HEK293T (cell line): ENCODE measurements around the gene CTDSPL.

Source experiments
- CTCF ChIA-PET: fragments of 350-600 bp; formaldehyde crosslinking; extraction: SDS; loops from one replicate; lab custom pipeline; 2021; ENCODE audit warnings: antibody characterized with exemption, inconsistent platforms; lab: Yijun Ruan, JAX
- POLR2A ChIA-PET: fragments of 350-600 bp; formaldehyde crosslinking; extraction: SDS; loops from one replicate; lab custom pipeline; 2020; ENCODE audit warnings: antibody characterized with exemption, inconsistent platforms; lab: Yijun Ruan, JAX
- DNase-seq: peaks from one replicate; pipeline ENCODE4 v3.0.0; 2012; ENCODE audit warnings: mixed read lengths; ENCODE audit errors: extremely low spot score
- ARNT ChIP-seq: fragments of 450-650 bp; IDR thresholded peaks from 2 replicates; pipeline ENCODE4 v1.6.1; 2017; ENCODE audit warnings: mild to moderate bottlenecking
- BHLHE40 ChIP-seq: fragments of 450-650 bp; IDR thresholded peaks from 2 replicates; pipeline ENCODE4 v1.6.1; 2016; ENCODE audit warnings: mild to moderate bottlenecking, moderate library complexity, borderline replicate concordance
- CTBP1 ChIP-seq: fragments of 450-650 bp; IDR thresholded peaks from 2 replicates; pipeline ENCODE4 v1.6.1; 2016; ENCODE audit warnings: borderline replicate concordance
- ELF4 ChIP-seq: fragments of 450-650 bp; IDR thresholded peaks from 2 replicates; pipeline ENCODE4 v1.6.1; 2017; ENCODE audit warnings: antibody characterized with exemption
- FOXA1 ChIP-seq: fragments of 450-650 bp; IDR thresholded peaks from 2 replicates; pipeline ENCODE4 v1.6.1; 2016; ENCODE audit warnings: mild to moderate bottlenecking
- FOXK2 ChIP-seq: fragments of 450-650 bp; IDR thresholded peaks from 2 replicates; pipeline ENCODE4 v1.6.1; 2016; ENCODE audit warnings: mild to moderate bottlenecking
- FOXM1 ChIP-seq: fragments of 450-650 bp; IDR thresholded peaks from 2 replicates; pipeline ENCODE4 v1.6.1; 2017; ENCODE audit warnings: mild to moderate bottlenecking, borderline replicate concordance
- HDGF ChIP-seq: fragments of 450-650 bp; IDR thresholded peaks from 2 replicates; pipeline ENCODE4 v1.6.1; 2017; ENCODE audit warnings: antibody characterized with exemption, borderline replicate concordance
- L3MBTL2 ChIP-seq: fragments of 450-650 bp; conservative IDR thresholded peaks from 2 replicates; pipeline ENCODE4 v1.6.1; 2016; ENCODE audit warnings: mild to moderate bottlenecking
- LEF1 ChIP-seq: fragments of 450-650 bp; IDR thresholded peaks from 2 replicates; pipeline ENCODE4 v1.6.1; 2017; ENCODE audit warnings: mild to moderate bottlenecking, borderline replicate concordance
- NFRKB ChIP-seq: fragments of 450-650 bp; IDR thresholded peaks from 2 replicates; pipeline ENCODE4 v1.6.1; 2016; ENCODE audit warnings: mild to moderate bottlenecking, moderate library complexity
- PKNOX1 ChIP-seq: fragments of 450-650 bp; IDR thresholded peaks from 2 replicates; pipeline ENCODE4 v1.6.1; 2016
- SP1 ChIP-seq: fragments of 450-650 bp; IDR thresholded peaks from 2 replicates; pipeline ENCODE4 v1.6.1; 2017
- SUZ12 ChIP-seq: fragments of 450-650 bp; IDR thresholded peaks from 2 replicates; pipeline ENCODE4 v1.6.1; 2016; ENCODE audit warnings: mild to moderate bottlenecking
- TARDBP ChIP-seq: fragments of 450-650 bp; IDR thresholded peaks from 2 replicates; pipeline ENCODE4 v1.6.1; 2016
- ZNF384 ChIP-seq: fragments of 450-650 bp; IDR thresholded peaks from 2 replicates; pipeline ENCODE4 v1.6.1; 2016

Gene CTDSPL

GRCh38 chr3:37973246-37974054 is 111.8 kb downstream of the CTDSPL start:
- TF ChIP-seq FOXM1 (no peak), HDGF (no peak), TARDBP (no peak), ZNF384 (no peak), BHLHE40 (no peak), PKNOX1 (no peak), ARNT (no peak), L3MBTL2 (no peak), SP1 (no peak), NFRKB (no peak), SUZ12 (no peak), FOXK2 (no peak), FOXA1 (no peak), ELF4 (no peak), CTBP1 (no peak), LEF1 (no peak)
- POLR2A ChIA-PET = interaction anchor here (1.2 to 1.7 kb wide), 2 partner anchors 23 to 191 kb away, joined by 3 to 6 read pairs; partner anchors contain the start of gene OXSR1
- DNase-seq = no peak
- CTCF ChIA-PET = interaction anchor here (1.2 to 2.0 kb wide), 3 partner anchors 11 to 30 kb away, joined by 4 to 19 read pairs (median 16); no protein-coding TSS in a partner anchor

DNA sequence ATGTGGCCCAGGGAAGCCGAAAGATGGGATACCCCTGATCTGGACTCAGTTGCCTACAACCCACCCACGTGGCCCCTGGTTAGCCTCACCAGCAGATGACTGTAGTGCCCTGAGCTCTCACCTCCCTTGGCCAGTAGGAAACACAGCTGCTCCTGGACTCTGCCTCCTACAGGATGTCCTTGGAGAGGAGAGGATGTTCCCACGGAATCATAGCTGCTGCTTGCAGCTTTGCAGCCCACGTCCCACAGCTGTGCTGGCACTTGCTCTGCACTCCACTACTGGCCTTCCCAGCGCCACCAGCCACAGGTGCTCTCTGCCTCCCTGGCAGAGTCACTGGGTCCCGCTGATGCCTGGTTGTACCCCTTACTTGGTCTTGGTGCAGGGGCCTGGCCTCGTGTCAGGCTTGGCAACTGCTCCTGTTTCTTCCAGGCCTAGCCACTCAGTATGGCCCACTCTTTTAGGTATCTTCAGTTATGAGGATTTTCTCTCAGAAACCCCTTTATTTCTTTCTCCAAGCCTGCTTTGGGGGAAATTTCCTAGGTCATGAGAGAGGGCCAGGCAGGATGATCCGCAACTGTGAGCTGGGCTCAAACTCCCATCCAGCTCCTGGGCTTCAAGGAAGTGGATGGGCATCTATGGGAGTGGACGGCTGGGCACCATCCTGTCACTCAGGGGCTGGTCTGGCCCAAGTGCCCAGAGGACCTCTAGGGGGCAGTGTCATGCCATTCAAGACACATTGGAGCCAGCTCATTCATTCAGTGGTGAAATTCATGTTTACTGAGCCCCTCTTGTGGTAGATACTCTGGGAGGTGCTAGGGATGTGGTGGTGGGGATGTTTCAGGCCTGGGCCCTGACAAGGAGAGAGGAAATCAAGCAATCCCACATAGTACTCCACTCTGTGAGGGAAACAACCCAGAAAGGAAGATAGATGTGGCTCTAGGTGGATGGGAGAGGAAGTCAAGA is 112.7 kb downstream of the CTDSPL start:
- POLR2A ChIA-PET = interaction anchor here (1.2 to 1.7 kb wide), 2 partner anchors 22 to 190 kb away, joined by 3 to 6 read pairs; partner anchors contain the start of gene OXSR1
- peak; percentile 72 for DNase-seq

DNA sequence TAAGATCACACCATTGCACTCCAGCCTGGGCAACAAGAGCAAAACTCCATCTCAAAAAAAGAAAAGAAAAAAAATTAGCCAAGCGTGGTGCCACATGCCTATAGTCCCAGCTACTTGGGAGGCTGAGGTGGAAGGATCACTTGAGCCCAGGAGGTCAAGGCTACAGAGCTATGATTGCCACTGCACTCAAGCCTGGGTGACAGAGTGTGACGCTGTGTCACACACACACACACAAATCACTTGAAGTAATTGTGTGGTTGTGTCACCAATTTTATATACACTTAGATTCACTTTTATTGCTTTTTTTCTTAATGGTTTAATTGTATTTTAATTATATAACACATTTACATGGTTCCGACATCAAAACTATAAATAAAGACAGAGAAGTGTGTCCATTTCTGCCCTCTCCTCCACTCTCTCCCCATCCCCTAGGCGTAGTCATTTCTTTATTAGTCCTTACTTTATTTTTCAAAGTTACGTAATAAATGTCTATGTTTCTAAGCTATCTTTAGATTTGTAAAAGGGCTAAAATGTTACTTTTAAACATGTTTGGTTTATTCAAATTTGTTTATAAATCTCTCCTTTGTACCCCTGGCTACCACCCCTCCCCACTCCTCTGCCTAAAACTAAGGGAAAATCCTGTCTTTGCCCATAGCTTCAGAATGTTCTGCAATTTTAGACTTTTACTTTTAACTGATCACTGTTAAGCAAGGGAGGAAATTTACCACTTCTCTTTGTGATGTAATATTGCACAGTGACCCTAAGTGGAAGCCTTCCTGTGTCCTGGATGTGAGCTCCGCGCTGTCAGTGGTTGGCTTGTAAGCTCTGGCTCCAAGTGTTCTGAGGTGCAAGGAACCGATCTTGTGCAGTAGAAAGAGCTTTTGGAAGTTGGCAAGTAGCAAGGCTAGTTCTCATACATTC is 118.1 kb downstream of the CTDSPL start:
- ChIA-PET POLR2A (no interaction called here), CTCF (interaction anchor here (1.1 kb wide), 1 partner anchor 13 kb away, joined by 4 read pairs; no protein-coding TSS in a partner anchor)
- no peak for DNase-seq
- TF ChIP-seq L3MBTL2 = no peak
- no peak for TF ChIP-seq CTBP1
- TF ChIP-seq BHLHE40 = no peak
- TF ChIP-seq NFRKB = no peak
- no peak for TF ChIP-seq FOXA1
- no peak for TF ChIP-seq FOXK2

More for the DNA sequence above, 112.7 kb downstream of the CTDSPL start:
- TF ChIP-seq PKNOX1 (peak; percentile 91), FOXK2 (no peak)
- CTCF ChIA-PET = interaction anchor here (0.6 to 2.0 kb wide), 9 partner anchors 8 to 93 kb away, joined by 3 to 19 read pairs (median 4); no protein-coding TSS in a partner anchor

DNA sequence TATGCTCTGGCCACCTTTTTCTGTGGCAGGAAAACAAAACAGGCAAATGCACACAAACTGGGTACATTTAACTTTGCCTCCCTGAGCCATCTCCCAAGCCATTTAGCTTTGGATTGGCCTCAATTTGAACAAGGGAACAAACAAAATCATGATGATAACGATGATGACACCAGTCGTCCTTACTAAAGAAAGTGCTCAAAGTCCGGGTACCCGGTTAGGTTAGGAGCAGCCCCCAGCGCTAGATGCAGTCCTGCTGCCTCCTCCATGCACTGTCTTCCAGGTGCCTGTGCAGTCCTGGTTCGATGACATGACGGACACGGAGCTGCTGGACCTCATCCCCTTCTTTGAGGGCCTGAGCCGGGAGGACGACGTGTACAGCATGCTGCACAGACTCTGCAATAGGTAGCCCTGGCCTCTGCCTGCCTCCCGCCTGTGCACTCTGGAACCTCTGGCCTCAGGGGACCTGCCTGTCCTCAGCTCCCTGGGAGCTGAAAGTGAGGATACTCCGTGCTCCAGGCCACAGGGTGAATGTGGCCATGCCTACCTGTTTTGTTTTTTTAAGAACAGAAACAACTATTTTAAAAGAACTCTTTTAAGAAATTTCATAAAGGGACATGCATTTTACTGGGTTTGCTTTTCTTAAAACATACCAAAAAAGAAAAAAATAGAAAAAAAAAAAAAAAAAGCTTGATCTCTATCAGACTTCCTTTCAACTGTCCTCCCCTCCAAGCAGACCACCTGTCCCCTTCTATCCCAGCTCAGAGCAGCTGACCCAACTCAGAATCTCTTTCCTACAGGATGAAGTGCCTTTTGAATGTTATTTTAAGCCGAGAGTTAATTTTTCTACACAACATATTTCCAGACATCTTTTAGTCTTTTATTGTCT is 119.0 kb downstream of the CTDSPL start:
- ChIA-PET POLR2A (no interaction called here), CTCF (interaction anchor here (1.1 kb wide), 1 partner anchor 14 kb away, joined by 4 read pairs; no protein-coding TSS in a partner anchor)
- DNase-seq = no peak
- TF ChIP-seq ZNF384 = no peak
- TF ChIP-seq ARNT = no peak
- no peak for TF ChIP-seq FOXA1
- TF ChIP-seq FOXM1 = no peak
- TF ChIP-seq LEF1 = no peak
- no peak for TF ChIP-seq SUZ12
- no peak for TF ChIP-seq L3MBTL2
- no peak for TF ChIP-seq TARDBP
- no peak for TF ChIP-seq PKNOX1
- no peak for TF ChIP-seq HDGF

- no peak for DNase-seq
- CTCF ChIA-PET = no interaction called here
- POLR2A ChIA-PET = no interaction called here
- no peak for TF ChIP-seq TARDBP
- TF ChIP-seq CTBP1 = no peak
- TF ChIP-seq NFRKB = no peak
Measured at GRCh38 chr3:37981348-37981664, 119.6 kb downstream of the CTDSPL start.
